Spleen (tissue), 11 donors: Measurements from ENCODE around the gene PLEKHH1. TPM values are rescaled to one million over a fixed set of nuclear protein-coding genes. Genes with fewer than 3 reads are reported as not detected.

ENCODE experiments used
- DNase-seq: peaks from one replicate; pipeline ENCODE4 v3.0.0-alpha.2; 2020
- H3K27ac ChIP-seq, 8 donors: fragments of 200-600 bp; sonication (generic) in 7 of 8; 1 replicate in 4 of 8; 2 replicates in 4 of 8; pipeline versions ENCODE4 v1.5.0 to v1.8.0; 2016 to 2021; ENCODE audit warnings: inconsistent platforms in 4 of 8, mild to moderate bottlenecking in 4 of 8, moderate library complexity in 1 of 8
- H3K27me3 ChIP-seq, 7 donors: fragments of 200-600 bp; sonication (generic) in 6 of 7; replicated peaks in 1 of 7; 1 replicate in 4 of 7; 2 replicates in 3 of 7; pipeline versions ENCODE4 v1.5.0 to v1.8.0; 2016 to 2021; ENCODE audit warnings: inconsistent platforms in 3 of 7, mild to moderate bottlenecking in 1 of 7
- H3K36me3 ChIP-seq, 6 donors: fragments of 200-600 bp; sonication (generic) in 5 of 6; 1 replicate in 4 of 6; 2 replicates in 2 of 6; pipeline versions ENCODE4 v1.5.0 to v1.8.0; 2016 to 2021; ENCODE audit warnings: inconsistent platforms in 2 of 6
- H3K4me1 ChIP-seq, 6 donors: fragments of 200-600 bp; sonication (generic) in 5 of 6; 1 replicate in 3 of 6; 2 replicates in 3 of 6; pipeline versions ENCODE4 v1.5.0 to v1.8.0; 2016 to 2021; ENCODE audit warnings: inconsistent platforms in 3 of 6
- H3K4me3 ChIP-seq, 8 donors: fragments of 200-600 bp; sonication (generic) in 7 of 8; 1 replicate in 4 of 8; 2 replicates in 4 of 8; pipeline versions ENCODE4 v1.5.0 to v1.8.0; 2016 to 2021; ENCODE audit warnings: inconsistent platforms in 4 of 8, mild to moderate bottlenecking in 4 of 8, moderate library complexity in 2 of 8
- H3K9me3 ChIP-seq, 8 donors: fragments of 200-600 bp; sonication (generic) in 7 of 8; 1 replicate in 4 of 8; 2 replicates in 4 of 8; pipeline versions ENCODE4 v1.5.0 to v1.8.0; 2016 to 2021; ENCODE audit warnings: inconsistent platforms in 4 of 8
- POLR2A ChIP-seq, 3 donors: fragments of 450-650 bp; IDR thresholded peaks; one replicate each; pipeline ENCODE4 v1.5.1; 2017; ENCODE audit warnings: antibody characterized with exemption in 3 of 3, mild to moderate bottlenecking in 1 of 3
- POLR2AphosphoS5 ChIP-seq, 3 donors: sonication (generic); formaldehyde crosslinking; IDR thresholded peaks; one replicate each; pipeline ENCODE4 v1.5.1; 2017; ENCODE audit warnings: antibody characterized with exemption in 3 of 3
- WGBS, 5 donors: extraction: QIAGEN DNeasy Blood & Tissue Kit in 3 of 5; methylation state at CpG; one replicate each; pipeline versions ENCODE4 v1.1.5 to v1.1.7; 2013 to 2018; 5-methylcytosine and 5-hydroxymethylcytosine counted together
- intact Hi-C: fragments of 100-400 bp; cut with DNase I; formaldehyde crosslinking; loops from one replicate; pipeline ENCODE4 v1.15.0; 2023; ENCODE audit warnings: low total_unique reads
- polyA plus RNA-seq, 3 donors: library from polyadenylated mRNA; stranded (reverse); fragments of 200-250 nt; gene quantifications; one replicate each; pipeline ENCODE4 v1.2.1, GENCODE V29; 2013
- total RNA-seq, 7 donors: library from RNA; depleted of rRNA in 3 of 7; stranded (reverse); fragments of >200 nt in 3 of 7; fragmentation: NEBNext Ultra II Directional in 4 of 7; extraction: Animal tissue kit (Norgen Biotek cat#: 25700) in 4 of 7; gene quantifications; one replicate each; pipeline versions ENCODE4 v1.1.0 to v1.2.1, GENCODE V29; 2016 to 2021
- TF ChIP-seq, protein P1 (sequence below), 11 experiments: fragments of 200-600 bp in 7 of 11; fragments of 450-650 bp in 4 of 11; sonication (generic) in 4 of 11; IDR thresholded peaks in 8 of 11; conservative IDR thresholded peaks in 3 of 11; 1 replicate in 7 of 11; 2 replicates in 4 of 11; pipeline versions ENCODE4 v1.4.0 to v1.8.0; 2016 to 2021; ENCODE audit warnings: antibody characterized with exemption in 11 of 11, inconsistent platforms in 4 of 11, mild to moderate bottlenecking in 1 of 11
- donor health status: healthy with polysubstance abuse.
- donor health status: DM: no; HTN: no; CAD: no; lungs with moderate emphysema.
- donor health status: DM: no; HTN: no; CAD: no.
- donor health status: Bipolar disorder and iron deficiency.
- donor health status: healthy.
- donor health status: DM: no; HTN: no; CAD: no.
- donor health status: DM: yes; HTN: yes; CAD: no.

Gene PLEKHH1
- total and polyA plus RNA-seq, 10 donors: 0.56 to 7.1 (median 4.1) TPM

DNA sequence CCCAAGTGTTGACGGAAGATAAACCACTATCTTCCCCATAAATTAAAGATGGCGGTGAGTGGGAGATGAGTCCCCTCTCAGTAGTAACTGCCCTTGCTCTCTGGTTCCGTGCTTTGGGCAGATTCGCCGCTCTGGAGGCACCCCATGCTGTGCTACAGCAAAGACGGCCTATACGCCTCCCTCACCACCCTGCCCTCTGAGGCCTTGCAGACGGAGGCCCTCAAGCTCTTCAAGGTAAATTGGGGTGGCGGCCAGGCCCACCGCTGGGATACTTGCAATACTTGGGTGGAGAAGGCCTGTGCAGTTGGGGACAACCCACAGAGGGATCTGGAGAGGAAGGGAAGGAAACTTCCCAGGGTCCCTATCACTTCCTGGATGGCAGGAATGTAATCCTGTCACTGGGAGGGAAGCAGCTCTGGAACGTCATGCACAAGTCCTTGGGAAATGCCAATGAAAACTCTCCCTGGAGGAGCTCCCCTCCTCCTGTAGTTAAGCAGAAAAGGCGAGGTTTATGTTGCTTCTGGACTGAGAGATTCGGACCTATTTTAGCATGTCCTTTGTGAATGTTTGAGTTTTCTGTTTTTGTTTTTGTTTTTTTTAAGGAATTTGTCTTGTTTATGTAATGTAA lies 44.2 kb downstream of the PLEKHH1 start:
- DNase-seq: peak; percentile 56
- peaks cover 0 to 7% (median 0%) of the 10 kb centered on the region in 6 donors for H3K36me3 ChIP-seq
- H3K4me1 ChIP-seq: no peaks in the 10 kb centered on the region
- H3K4me3 ChIP-seq: no peak overlapping the region
- TF ChIP-seq POLR2AphosphoS5 (IDR thresholded peaks at IDR 0.05): no peak
- TF ChIP-seq, protein P1, sequence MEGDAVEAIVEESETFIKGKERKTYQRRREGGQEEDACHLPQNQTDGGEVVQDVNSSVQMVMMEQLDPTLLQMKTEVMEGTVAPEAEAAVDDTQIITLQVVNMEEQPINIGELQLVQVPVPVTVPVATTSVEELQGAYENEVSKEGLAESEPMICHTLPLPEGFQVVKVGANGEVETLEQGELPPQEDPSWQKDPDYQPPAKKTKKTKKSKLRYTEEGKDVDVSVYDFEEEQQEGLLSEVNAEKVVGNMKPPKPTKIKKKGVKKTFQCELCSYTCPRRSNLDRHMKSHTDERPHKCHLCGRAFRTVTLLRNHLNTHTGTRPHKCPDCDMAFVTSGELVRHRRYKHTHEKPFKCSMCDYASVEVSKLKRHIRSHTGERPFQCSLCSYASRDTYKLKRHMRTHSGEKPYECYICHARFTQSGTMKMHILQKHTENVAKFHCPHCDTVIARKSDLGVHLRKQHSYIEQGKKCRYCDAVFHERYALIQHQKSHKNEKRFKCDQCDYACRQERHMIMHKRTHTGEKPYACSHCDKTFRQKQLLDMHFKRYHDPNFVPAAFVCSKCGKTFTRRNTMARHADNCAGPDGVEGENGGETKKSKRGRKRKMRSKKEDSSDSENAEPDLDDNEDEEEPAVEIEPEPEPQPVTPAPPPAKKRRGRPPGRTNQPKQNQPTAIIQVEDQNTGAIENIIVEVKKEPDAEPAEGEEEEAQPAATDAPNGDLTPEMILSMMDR (IDR thresholded peaks at IDR 0.05 in 8 of 11, conservative IDR thresholded peaks at IDR 0.05 in 3 of 11): no peak
- no peak for TF ChIP-seq POLR2A (IDR thresholded peaks at IDR 0.05)
- intact Hi-C loops: no loop called here
- peak overlapping the region in 1 of 8 donors; percentile 42 for H3K27ac ChIP-seq
- WGBS, 5 donors: 75 to 82% (median 79%) methylated on average over 13 of the region's 13 CpGs
- H3K9me3 ChIP-seq: no peaks in the 10 kb centered on the region
- H3K27me3 ChIP-seq: no peaks in the 10 kb centered on the region

DNA sequence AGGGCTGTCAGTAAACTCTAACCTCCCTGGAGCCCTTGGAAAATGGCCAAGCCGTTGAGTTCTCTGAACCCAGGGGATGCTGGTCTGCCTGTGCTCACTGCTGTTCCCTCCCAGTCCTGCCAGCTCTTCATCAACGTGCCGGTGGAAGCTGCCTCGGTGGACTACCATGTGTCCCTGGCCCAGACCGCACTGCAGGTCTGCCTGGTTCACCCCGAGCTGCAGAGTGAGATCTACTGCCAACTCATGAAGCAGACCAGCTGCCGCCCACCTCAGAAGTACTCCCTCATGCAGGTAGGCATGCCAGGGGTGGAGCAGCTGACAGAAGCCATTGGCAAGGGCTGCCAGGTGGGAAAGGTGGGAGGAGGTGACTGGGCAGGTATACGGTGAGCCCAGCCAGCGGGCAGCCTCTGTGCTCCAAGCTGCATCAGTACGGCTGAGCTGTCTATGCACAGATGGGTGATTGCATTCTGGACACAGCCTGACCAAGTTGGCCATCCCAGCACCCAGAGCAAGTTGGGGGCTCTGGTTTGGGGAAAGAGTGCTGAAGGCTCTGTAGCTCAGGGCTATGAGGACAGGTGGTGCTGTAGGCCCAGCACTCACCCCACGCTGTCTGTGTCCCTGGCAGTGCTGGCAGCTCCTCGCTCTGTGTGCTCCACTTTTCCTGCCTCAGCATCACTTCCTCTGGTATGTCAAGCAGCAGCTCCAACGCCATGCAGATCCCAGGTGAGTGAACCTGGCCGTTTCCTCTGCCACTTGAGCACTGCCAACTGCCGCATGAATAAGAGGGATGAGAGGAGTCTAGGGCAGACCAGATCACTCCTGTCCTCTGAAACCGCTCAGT lies 45.0 kb downstream of the PLEKHH1 start:
- peak; percentile 69 for DNase-seq
- Histone ChIP-seq H3K27ac (no peak overlapping the region), H3K36me3 (peaks cover 0 to 7% (median 0%) of the 10 kb centered on the region in 6 donors), H3K4me3 (no peak overlapping the region), H3K27me3 (no peaks in the 10 kb centered on the region), H3K9me3 (no peaks in the 10 kb centered on the region), H3K4me1 (no peaks in the 10 kb centered on the region)
- WGBS, 5 donors: 81 to 92% (median 85%) methylated on average over 9 to 16 of the region's 16 CpGs
- intact Hi-C loops: no loop called here
- TF ChIP-seq, protein P1 (IDR thresholded peaks at IDR 0.05 in 8 of 11, conservative IDR thresholded peaks at IDR 0.05 in 3 of 11): no peak
- TF ChIP-seq POLR2A (IDR thresholded peaks at IDR 0.05) (no peak), POLR2AphosphoS5 (IDR thresholded peaks at IDR 0.05) (no peak)

DNA sequence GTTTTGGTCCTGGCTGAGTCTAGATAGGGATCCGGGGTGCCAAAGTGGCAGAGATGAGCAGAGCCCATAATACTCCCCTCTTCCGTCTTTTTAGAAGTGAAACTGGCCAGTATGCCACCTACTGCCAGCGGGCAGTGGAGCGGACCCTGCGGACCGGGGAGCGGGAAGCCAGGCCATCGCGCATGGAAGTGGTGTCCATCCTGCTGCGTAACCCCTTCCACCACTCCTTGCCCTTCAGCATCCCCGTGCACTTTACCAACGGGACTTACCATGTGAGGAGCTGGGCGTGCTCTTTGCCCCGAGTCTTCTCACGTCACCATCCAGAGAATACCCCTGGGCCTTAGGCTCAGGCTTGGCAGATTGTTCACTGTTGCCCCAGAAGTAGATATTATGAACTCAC lies 46.0 kb downstream of the PLEKHH1 start:
- H3K27me3 ChIP-seq: no peaks in the 10 kb centered on the region
- no peak for TF ChIP-seq POLR2A (IDR thresholded peaks at IDR 0.05)
- TF ChIP-seq, protein P1 (IDR thresholded peaks at IDR 0.05 in 8 of 11, conservative IDR thresholded peaks at IDR 0.05 in 3 of 11): no peak
- TF ChIP-seq POLR2AphosphoS5 (IDR thresholded peaks at IDR 0.05): no peak
- H3K4me1 ChIP-seq: no peaks in the 10 kb centered on the region
- H3K4me3 ChIP-seq: no peak overlapping the region
- 78 to 89% (median 79%) methylated on average over 15 of the region's 15 CpGs for WGBS, 5 donors
- intact Hi-C loops: no loop called here
- H3K36me3 ChIP-seq: peaks cover 0 to 7% (median 0%) of the 10 kb centered on the region in 6 donors
- no peak overlapping the region for H3K27ac ChIP-seq
- peak; percentile 40 for DNase-seq
- H3K9me3 ChIP-seq: no peaks in the 10 kb centered on the region

DNA sequence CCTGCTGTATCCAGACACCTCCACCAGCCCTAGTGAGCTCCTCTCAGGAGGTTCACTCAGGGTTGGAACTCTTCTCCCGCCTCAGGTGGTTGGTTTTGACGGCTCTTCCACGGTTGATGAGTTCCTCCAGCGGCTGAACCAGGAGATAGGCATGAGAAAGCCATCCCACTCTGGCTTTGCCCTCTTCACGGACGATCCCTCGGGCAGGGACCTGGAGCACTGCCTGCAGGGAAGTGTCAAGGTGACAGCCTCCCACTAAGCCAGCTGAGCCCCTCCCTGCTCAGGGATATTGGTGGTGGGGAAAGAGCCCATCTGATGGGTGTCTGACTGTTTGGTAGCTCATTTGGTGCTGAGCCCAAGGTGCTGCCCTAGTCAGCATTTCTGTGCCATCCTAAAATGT lies 46.5 kb downstream of the PLEKHH1 start:
- H3K4me3 ChIP-seq: no peak overlapping the region
- TF ChIP-seq, protein P1 (IDR thresholded peaks at IDR 0.05 in 8 of 11, conservative IDR thresholded peaks at IDR 0.05 in 3 of 11): no peak
- no peak for TF ChIP-seq POLR2A (IDR thresholded peaks at IDR 0.05)
- no peak for TF ChIP-seq POLR2AphosphoS5 (IDR thresholded peaks at IDR 0.05)
- H3K27ac ChIP-seq: no peak overlapping the region
- no peaks in the 10 kb centered on the region for H3K9me3 ChIP-seq
- H3K27me3 ChIP-seq: no peaks in the 10 kb centered on the region
- intact Hi-C loops: loop anchor here (10.0 kb wide), 1 partner anchor 85 kb away; no protein-coding TSS in a partner anchor
- peaks cover 0 to 7% (median 0%) of the 10 kb centered on the region in 6 donors for H3K36me3 ChIP-seq
- peak; percentile 51 for DNase-seq
- WGBS, 5 donors: 87 to 93% (median 90%) methylated on average over 7 of the region's 7 CpGs
- no peaks in the 10 kb centered on the region for H3K4me1 ChIP-seq
